Stimulated activated CD4-positive, alpha-beta T cell treated with anti-CD3 and anti-CD28 coated beads, TNF-alpha, amount 100 ng/mL, for 1 hour (primary cell): ENCODE data around the gene PPP2R5E.

Experiments used
- DNase-seq, 3 donors: peaks; one replicate each; pipeline ENCODE4 v3.0.0-alpha.2; 2020; ENCODE audit warnings: low read depth in 3 of 3, low spot score in 1 of 3

PPP2R5E gene

GRCh38 chr14:63435838-63436237, 107.3 kb downstream of the PPP2R5E start:
- no peak for DNase-seq

GRCh38 chr14:63435204-63435603, 108.0 kb downstream of the PPP2R5E start:
- no peak for DNase-seq

GRCh38 chr14:63432888-63433552, 110.2 kb downstream of the PPP2R5E start:
- no peak for DNase-seq

GRCh38 chr14:63432228-63432627, 110.9 kb downstream of the PPP2R5E start:
- no peak for DNase-seq

GRCh38 chr14:63431466-63431865, 111.7 kb downstream of the PPP2R5E start:
- DNase-seq, result no peak

GRCh38 chr14:63428486-63428885, 114.7 kb downstream of the PPP2R5E start:
- DNase-seq, result no peak

GRCh38 chr14:63426838-63427352, 116.3 kb downstream of the PPP2R5E start:
- no peak for DNase-seq

DNA sequence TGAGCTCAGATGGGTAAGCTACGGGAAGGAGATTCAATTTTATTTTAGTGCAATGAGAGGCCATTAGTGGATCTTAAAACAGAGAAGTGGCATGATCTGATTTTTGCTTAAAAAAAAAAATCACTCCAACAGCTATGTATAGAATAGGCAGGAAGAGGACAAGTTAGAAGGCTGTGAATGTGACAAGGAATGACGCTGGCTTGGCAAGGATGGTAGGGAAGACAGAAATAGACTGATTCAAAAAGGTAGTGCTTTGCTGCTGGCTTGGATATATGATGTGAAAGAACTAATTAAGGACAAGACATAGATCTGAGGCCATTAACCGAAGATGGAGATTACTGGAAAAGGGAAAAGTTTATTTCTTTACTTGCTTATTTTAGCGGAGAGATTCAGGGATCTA, 119.3 kb downstream of the PPP2R5E start:
- no peak for DNase-seq

- DNase-seq, result no peak
Observed at GRCh38 chr14:63423381-63423780, 119.8 kb downstream of the PPP2R5E start.

GRCh38 chr14:63421919-63422318, 121.3 kb downstream of the PPP2R5E start:
- DNase-seq, result no peak

GRCh38 chr14:63421226-63421625, 122.0 kb downstream of the PPP2R5E start:
- DNase-seq, result no peak

GRCh38 chr14:63418020-63418419, 125.2 kb downstream of the PPP2R5E start:
- DNase-seq, result no peak

- no peak for DNase-seq
Observed at GRCh38 chr14:63413009-63413408, 130.2 kb downstream of the PPP2R5E start.

DNA sequence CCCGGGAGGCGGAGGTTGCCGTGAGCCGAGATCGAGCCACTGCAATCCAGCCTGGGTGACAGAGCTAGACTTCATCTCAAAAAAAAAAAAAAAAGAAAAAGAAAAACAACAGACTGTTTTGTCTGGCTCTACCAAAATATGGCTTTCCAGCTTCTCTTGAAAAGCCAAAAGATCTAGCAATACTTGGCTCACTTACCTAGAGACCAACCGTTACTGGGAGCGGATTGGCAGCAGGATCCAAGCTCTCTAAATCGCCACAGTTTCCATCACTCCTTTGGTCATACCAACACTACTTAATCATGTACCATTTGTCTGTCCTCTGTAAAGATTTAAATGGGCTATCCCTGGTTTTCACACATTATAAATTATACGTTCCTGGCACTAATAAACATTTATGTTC, 136.8 kb downstream of the PPP2R5E start:
- no peak for DNase-seq

DNA sequence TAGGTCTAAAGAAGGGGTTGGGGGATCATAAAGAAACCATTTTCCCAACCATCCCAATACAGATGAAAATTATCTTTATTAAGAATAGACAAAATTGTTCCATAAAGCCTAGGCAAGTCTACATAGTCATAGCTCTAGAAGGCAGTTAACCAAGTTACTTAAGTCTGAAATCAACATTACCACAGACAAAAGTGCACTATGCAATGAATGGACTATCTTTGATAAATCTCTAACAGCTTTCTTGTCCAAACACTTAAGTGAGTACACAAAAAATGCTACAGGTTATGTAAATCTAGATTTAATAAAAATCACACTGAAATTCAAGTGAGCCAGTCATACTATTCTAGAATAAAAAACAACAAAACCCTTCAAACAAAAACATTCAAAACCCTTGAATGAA, 137.5 kb downstream of the PPP2R5E start:
- DNase-seq, result no peak

- no peak for DNase-seq
Observed at GRCh38 chr14:63404906-63405305, 138.3 kb downstream of the PPP2R5E start.

DNA sequence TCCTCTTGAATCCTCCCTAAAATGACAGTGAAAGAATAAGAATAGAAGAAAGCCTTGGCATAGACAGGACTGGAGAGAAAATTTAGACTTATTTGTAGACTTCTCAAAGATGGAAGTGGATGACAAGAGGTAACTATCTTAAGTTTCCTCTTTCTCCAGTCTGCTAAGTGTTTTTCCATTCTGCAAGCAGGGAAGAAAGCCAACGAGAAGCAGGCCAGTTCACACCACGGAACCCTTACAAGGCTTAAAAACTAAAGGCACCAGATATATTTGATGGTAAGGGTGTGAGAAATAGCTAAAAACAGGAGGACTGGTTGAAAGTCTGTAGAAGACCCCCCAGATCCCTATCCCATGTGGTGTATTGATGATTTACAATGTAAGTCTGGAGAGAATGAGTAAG, 141.5 kb downstream of the PPP2R5E start:
- DNase-seq, result no peak

GRCh38 chr14:63398952-63399351, 144.2 kb downstream of the PPP2R5E start:
- DNase-seq, result no peak

GRCh38 chr14:63394841-63395240, 148.3 kb downstream of the PPP2R5E start:
- no peak for DNase-seq

GRCh38 chr14:63394432-63394831, 148.7 kb downstream of the PPP2R5E start:
- DNase-seq, result no peak

DNA sequence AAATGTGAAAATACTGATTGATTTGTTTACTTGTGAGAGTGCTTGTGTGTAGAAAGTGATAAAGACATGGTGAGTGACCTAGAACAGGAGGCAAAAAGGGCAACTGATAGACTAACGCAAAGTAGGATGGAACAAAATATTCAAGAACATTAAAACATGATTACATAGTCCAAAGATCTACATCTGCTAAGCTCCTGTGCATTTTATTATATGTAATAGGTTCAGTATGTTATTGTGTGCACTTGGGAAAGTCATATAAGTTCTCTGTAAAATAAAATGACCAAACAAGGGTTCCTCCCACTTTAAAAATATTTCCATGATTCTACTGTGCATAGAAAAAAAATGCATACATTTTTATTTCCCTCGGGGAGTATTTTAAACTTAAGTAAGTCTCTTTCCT, 150.2 kb downstream of the PPP2R5E start:
- DNase-seq, result no peak

GRCh38 chr14:63392236-63392635, 150.9 kb downstream of the PPP2R5E start:
- DNase-seq, result no peak

DNA sequence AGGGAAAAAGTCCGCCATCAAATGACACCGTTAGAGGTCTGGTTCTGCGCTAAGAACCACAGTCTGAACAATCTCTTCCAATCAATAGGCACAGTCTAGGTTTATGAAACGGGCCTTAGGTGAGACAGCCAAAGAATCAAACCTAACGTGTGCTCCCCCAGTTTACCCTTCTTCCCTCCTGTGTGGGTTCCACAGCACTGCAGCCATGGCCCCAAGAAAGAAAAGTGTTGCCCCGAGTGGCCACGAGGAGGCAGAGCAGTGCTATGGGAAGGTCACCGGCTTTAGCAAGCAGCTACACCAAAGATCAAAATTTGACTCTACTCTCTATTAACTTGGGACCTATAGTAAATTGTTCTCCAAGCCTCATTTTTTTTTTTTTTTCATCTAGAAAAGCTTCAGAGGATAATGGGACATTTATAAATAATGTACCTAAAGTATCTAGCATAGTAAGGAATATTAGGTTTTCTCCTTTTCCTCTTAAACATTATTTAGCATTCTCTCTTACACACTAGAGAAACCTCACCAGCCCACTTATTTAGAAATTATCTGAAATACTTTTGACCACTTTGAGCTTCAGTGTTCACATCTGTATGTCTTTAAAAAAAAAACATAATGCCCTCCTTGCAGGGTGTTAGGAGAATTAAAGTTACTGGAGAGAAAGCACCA, 154.3 kb downstream of the PPP2R5E start:
- peak in 2 of 3 donors; percentile 11 to 45 for DNase-seq
